GM12878 (cell line): ENCODE results near the gene DGAT2. TPM values are rescaled to one million over a fixed set of nuclear protein-coding genes. Genes with fewer than 3 reads are reported as not detected.

Experiments used
- ATAC-seq: fragments of 200-7000 bp; cut with Tn5 transposase; 3 replicates; pipeline ENCODE4 v1.9.1; 2020; ENCODE audit warnings: mild to moderate bottlenecking, moderate library complexity
- BruUV-seq: library from RNA; stranded (reverse); fragments of 400-500 nt; replicated peaks from 2 replicates; lab custom pipeline; 2021; lab: Mats Ljungman, UMichigan
- CTCF ChIA-PET: fragments of 300-600 bp; sonication (Branson Sonifier 250); formaldehyde crosslinking; extraction: SDS; loops from one replicate; lab custom pipeline; 2021; ENCODE audit warnings: inconsistent platforms; lab: Yijun Ruan, JAX
- POLR2A ChIA-PET: fragments of 350-600 bp; formaldehyde crosslinking; extraction: SDS; loops from one replicate; lab custom pipeline; 2021; ENCODE audit warnings: inconsistent platforms; lab: Charles Lee
- RAD21 ChIA-PET: fragments of 300-600 bp; sonication (Branson Sonifier 250); formaldehyde crosslinking; loops from one replicate; lab custom pipeline; 2023; ENCODE audit warnings: antibody characterized with exemption; ENCODE audit not compliant: unreplicated experiment; lab: Charles Lee
- SMC1A ChIA-PET: fragments of 300-600 bp; sonication (Branson Sonifier 250); formaldehyde crosslinking; loops from one replicate; lab custom pipeline; 2023; ENCODE audit not compliant: unreplicated experiment, uncharacterized antibody; lab: Charles Lee
- DNase-seq: peaks from one replicate; pipeline ENCODE4 v3.0.0-alpha.2; 2011; ENCODE audit warnings: low read depth, low spot score
- FAIRE-seq: peaks from 3 replicates; lab custom pipeline; 2011; peaks lifted over from hg19 to GRCh38; lab: Jason Lieb, UNC
- H2AFZ ChIP-seq: 2 replicates; pipeline ENCODE4 v1.6.0; 2011; ENCODE audit warnings: low read depth, low read length, control low read depth; ENCODE audit not compliant: control insufficient read depth
- H3K27ac ChIP-seq: 2 replicates; pipeline ENCODE4 v1.5.1; 2011; ENCODE audit warnings: control low read depth; ENCODE audit not compliant: control insufficient read depth, insufficient read depth
- H3K27me3 ChIP-seq, 2 experiments: replicated peaks in 1 of 2; 2 replicates each; pipeline versions ENCODE4 v1.6.0 to v1.6.1; 2011; ENCODE audit warnings: low read length in 1 of 2; ENCODE audit not compliant: control insufficient read depth in 2 of 2, insufficient read depth in 2 of 2
- H3K36me3 ChIP-seq, 2 experiments: 2 replicates each; pipeline ENCODE4 v1.5.1; 2011; ENCODE audit warnings: low read length in 1 of 2; ENCODE audit not compliant: control insufficient read depth in 2 of 2, insufficient read depth in 2 of 2
- H3K4me1 ChIP-seq: 2 replicates; pipeline ENCODE4 v1.6.1; 2011; ENCODE audit warnings: mild to moderate bottlenecking, low read length, moderate library complexity, mixed read lengths; ENCODE audit not compliant: control insufficient read depth, insufficient read depth
- H3K4me2 ChIP-seq: 2 replicates; pipeline ENCODE4 v1.6.0; 2011; ENCODE audit warnings: control low read depth; ENCODE audit not compliant: control insufficient read depth, insufficient read depth
- H3K4me3 ChIP-seq: fragments of 200-600 bp; sonication (generic); 2 replicates; pipeline ENCODE4 v1.5.1; 2016
- H3K79me2 ChIP-seq: 2 replicates; pipeline ENCODE4 v1.6.0; 2011; ENCODE audit warnings: low read length; ENCODE audit not compliant: control insufficient read depth, insufficient read depth
- H3K9ac ChIP-seq: 2 replicates; pipeline ENCODE4 v1.8.0; 2011; ENCODE audit warnings: low read length, control low read depth, mixed read lengths; ENCODE audit not compliant: control insufficient read depth, insufficient read depth
- H3K9me3 ChIP-seq: replicated peaks from 3 replicates; pipeline ENCODE4 v1.5.1; 2011; ENCODE audit warnings: mild to moderate bottlenecking, low read length; ENCODE audit not compliant: control insufficient read depth, insufficient read depth
- H4K20me1 ChIP-seq: 2 replicates; pipeline ENCODE4 v1.6.0; 2011; ENCODE audit not compliant: control insufficient read depth, insufficient read depth
- CBFB ChIP-seq: IDR thresholded peaks from 2 replicates; pipeline ENCODE4 v1.6.1; 2016; ENCODE audit warnings: antibody characterized with exemption, low read depth
- IRF4 ChIP-seq: IDR thresholded peaks from 2 replicates; pipeline ENCODE4 v1.6.1; 2011; ENCODE audit warnings: low read depth, low read length
- JUND ChIP-seq: IDR thresholded peaks from 2 replicates; pipeline ENCODE4 v1.6.1; 2012; ENCODE audit warnings: low read depth, mild to moderate bottlenecking, low read length, improper control_type of control experiment, moderate library complexity
- MYC ChIP-seq: IDR thresholded peaks from 2 replicates; pipeline ENCODE4 v1.6.1; 2011; ENCODE audit warnings: mild to moderate bottlenecking, low read length, moderate library complexity, inconsistent platforms; ENCODE audit not compliant: insufficient read depth, insufficient replicate concordance, insufficient read length, severe bottlenecking
- PAX5 ChIP-seq: IDR thresholded peaks from 2 replicates; pipeline ENCODE4 v1.6.1; 2011; ENCODE audit warnings: low read depth, low read length, borderline replicate concordance
- RUNX3 ChIP-seq: IDR thresholded peaks from 2 replicates; pipeline ENCODE4 v1.6.1; 2012; ENCODE audit warnings: low read length, inconsistent platforms
- SMARCA5 ChIP-seq: fragments of 450-650 bp; IDR thresholded peaks from 2 replicates; pipeline ENCODE4 v1.6.1; 2017; ENCODE audit warnings: mild to moderate bottlenecking
- ZNF24 ChIP-seq: fragments of 450-650 bp; IDR thresholded peaks from 2 replicates; pipeline ENCODE4 v1.6.1; 2017; ENCODE audit warnings: antibody characterized with exemption, mild to moderate bottlenecking
- ZNF622 ChIP-seq: fragments of 450-650 bp; IDR thresholded peaks from 2 replicates; pipeline ENCODE4 v1.6.1; 2017; ENCODE audit warnings: mild to moderate bottlenecking, inconsistent platforms
- WGBS: methylation state at CpG from one replicate; pipeline ENCODE4 v1.1.6; 2016; ENCODE audit warnings: low lambda C conversion rate; ENCODE audit not compliant: insufficient replicate concordance, insufficient coverage; ENCODE audit errors: missing lambda C conversion rate; 5-methylcytosine and 5-hydroxymethylcytosine counted together
- in situ Hi-C: fragments of 300-500 bp; cut with MboI; formaldehyde crosslinking; loops from 9 replicates; pipeline ENCODE4 v1.14.3; 2018; ENCODE audit warnings: mixed read lengths
- intact Hi-C: fragments of 100-400 bp; cut with micrococcal nuclease; formaldehyde crosslinking; loops from one replicate; pipeline ENCODE4 v1.14.2; 2022; ENCODE audit not compliant: unreplicated experiment
- polyA plus RNA-seq, 11 experiments: library from polyadenylated mRNA; depleted of rRNA in 4 of 11; unstranded in 6 of 11; stranded (reverse) in 5 of 11; fragments of >200 nt; fragmentation: Nextera tagmentation in 4 of 11; fragmentation: Illumina TruSeq in 1 of 11; extraction: Ambion mirVana in 4 of 11; extraction: Trizol in 1 of 11; gene quantifications; 1 replicate in 1 of 11; 2 replicates in 10 of 11; pipeline versions ENCODE4 v1.2.1 to v1.2.3, GENCODE V29; 2011 to 2016; ENCODE audit warnings: inconsistent platforms in 2 of 11, missing spikeins in 2 of 11, low read depth in 1 of 11
- total RNA-seq, 4 experiments: library from RNA; depleted of rRNA in 3 of 4; stranded (reverse); fragments of >200 nt in 3 of 4; fragmentation: Illumina TruSeq in 1 of 4; extraction: Trizol in 1 of 4; gene quantifications; 2 replicates each; pipeline versions ENCODE4 v1.2.1 to v1.2.3, GENCODE V29; 2013 to 2021
- TF ChIP-seq, protein P1 (sequence below): fragments of 450-650 bp; IDR thresholded peaks from 2 replicates; pipeline ENCODE4 v1.6.1; 2017; ENCODE audit warnings: antibody characterized with exemption, mild to moderate bottlenecking, moderate library complexity

The DGAT2 gene
- total and polyA plus RNA-seq, 10 of the 15 experiments (the other 5 are each of a cell fraction or from before 2014, with no cell fraction given) = 5.1 to 25.9 (median 17.6) TPM

DNA sequence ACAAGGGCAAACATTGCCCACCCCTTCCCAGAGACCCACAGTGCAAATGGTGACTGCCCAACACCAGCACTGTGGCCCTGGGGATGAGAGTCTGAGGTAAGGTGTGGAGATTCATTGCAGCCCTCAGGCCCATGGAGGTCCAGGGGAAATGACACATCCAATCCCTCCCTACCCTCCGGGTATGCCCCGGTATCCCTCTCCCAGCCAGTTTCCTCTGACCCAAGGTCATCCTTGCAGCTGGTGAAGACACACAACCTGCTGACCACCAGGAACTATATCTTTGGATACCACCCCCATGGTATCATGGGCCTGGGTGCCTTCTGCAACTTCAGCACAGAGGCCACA lies 27.5 kb downstream of the DGAT2 start:
- in situ Hi-C loops (no loop called here), intact Hi-C loops (no loop called here)
- DNase-seq (no peak), ATAC-seq (no peak), FAIRE-seq (no peak)
- Histone ChIP-seq H4K20me1 (no peaks in the 10 kb centered on the region), H2AFZ (no peak overlapping the region), H3K36me3 (peaks cover 0 to 10% of the 10 kb centered on the region in 2 experiments; a peak in 2 of 4 replicates), H3K79me2 (no peaks in the 10 kb centered on the region), H3K4me2 (no peak overlapping the region), H3K27ac (no peak overlapping the region), H3K9me3 (no peaks in the 10 kb centered on the region), H3K4me3 (no peak overlapping the region), H3K27me3 (no peaks in the 10 kb centered on the region), H3K4me1 (no peaks in the 10 kb centered on the region), H3K9ac (no peak overlapping the region)
- RAD21 ChIA-PET = interaction anchor here (0.7 kb wide), 1 partner anchor 779 kb away, joined by 3 read pairs; no protein-coding TSS in a partner anchor
- CTCF ChIA-PET = interaction anchor here (1.2 kb wide), 1 partner anchor 356 kb away, joined by 4 read pairs; no protein-coding TSS in a partner anchor
- WGBS = 100% methylated on average over 2 of the region's 2 CpGs
- SMC1A ChIA-PET = interaction anchor here (1.5 kb wide), 1 partner anchor 97 kb away, joined by 3 read pairs; no protein-coding TSS in a partner anchor
- POLR2A ChIA-PET = no interaction called here
- BruUV-seq = no TSS peak
- TF ChIP-seq SMARCA5 (no peak), ZNF24 (no peak)

DNA sequence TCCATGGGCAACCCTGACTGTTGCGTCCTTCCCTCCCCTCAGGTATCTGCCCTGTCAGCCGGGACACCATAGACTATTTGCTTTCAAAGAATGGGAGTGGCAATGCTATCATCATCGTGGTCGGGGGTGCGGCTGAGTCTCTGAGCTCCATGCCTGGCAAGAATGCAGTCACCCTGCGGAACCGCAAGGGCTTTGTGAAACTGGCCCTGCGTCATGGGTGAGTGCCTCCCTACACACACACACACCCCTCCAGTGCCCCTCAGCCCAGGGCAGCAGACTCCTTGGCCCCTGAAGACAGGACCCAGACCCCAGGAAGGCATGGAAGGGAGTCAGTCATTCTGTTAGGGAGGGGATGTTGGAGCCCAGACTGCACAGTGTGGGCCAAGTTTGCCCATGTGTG lies 28.5 kb downstream of the DGAT2 start:
- ChIA-PET SMC1A (no interaction called here), RAD21 (interaction anchor here (0.9 kb wide), 1 partner anchor 18 kb away, joined by 4 read pairs; no protein-coding TSS in a partner anchor), POLR2A (no interaction called here), CTCF (interaction anchor here (1.3 to 2.0 kb wide), 2 partner anchors 10 to 71 kb away, joined by 3 to 5 read pairs; no protein-coding TSS in a partner anchor)
- peak; percentile 98 for ATAC-seq
- H3K27ac ChIP-seq = no peak overlapping the region
- H3K27me3 ChIP-seq = no peaks in the 10 kb centered on the region
- WGBS = 49% methylated on average over 8 of the region's 8 CpGs
- no peak overlapping the region for H3K9ac ChIP-seq
- no peaks in the 10 kb centered on the region for H3K79me2 ChIP-seq
- intact Hi-C loops (no loop called here), in situ Hi-C loops (no loop called here)
- TF ChIP-seq ZNF622 (no peak), MYC (no peak), RUNX3 (0 out of 2 replicates have a peak, but pooled peaks have one; percentile 28), JUND (no peak), IRF4 (no peak), PAX5 (peak; percentile 88), CBFB (no peak)
- TF ChIP-seq, protein P1, sequence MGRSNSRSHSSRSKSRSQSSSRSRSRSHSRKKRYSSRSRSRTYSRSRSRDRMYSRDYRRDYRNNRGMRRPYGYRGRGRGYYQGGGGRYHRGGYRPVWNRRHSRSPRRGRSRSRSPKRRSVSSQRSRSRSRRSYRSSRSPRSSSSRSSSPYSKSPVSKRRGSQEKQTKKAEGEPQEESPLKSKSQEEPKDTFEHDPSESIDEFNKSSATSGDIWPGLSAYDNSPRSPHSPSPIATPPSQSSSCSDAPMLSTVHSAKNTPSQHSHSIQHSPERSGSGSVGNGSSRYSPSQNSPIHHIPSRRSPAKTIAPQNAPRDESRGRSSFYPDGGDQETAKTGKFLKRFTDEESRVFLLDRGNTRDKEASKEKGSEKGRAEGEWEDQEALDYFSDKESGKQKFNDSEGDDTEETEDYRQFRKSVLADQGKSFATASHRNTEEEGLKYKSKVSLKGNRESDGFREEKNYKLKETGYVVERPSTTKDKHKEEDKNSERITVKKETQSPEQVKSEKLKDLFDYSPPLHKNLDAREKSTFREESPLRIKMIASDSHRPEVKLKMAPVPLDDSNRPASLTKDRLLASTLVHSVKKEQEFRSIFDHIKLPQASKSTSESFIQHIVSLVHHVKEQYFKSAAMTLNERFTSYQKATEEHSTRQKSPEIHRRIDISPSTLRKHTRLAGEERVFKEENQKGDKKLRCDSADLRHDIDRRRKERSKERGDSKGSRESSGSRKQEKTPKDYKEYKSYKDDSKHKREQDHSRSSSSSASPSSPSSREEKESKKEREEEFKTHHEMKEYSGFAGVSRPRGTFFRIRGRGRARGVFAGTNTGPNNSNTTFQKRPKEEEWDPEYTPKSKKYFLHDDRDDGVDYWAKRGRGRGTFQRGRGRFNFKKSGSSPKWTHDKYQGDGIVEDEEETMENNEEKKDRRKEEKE = no peak
- H2AFZ ChIP-seq = no peak overlapping the region
- H3K4me1 ChIP-seq = no peaks in the 10 kb centered on the region
- no peak overlapping the region for H3K4me3 ChIP-seq
- H3K4me2 ChIP-seq = no peak overlapping the region
- no peak for DNase-seq
- FAIRE-seq = no peak
- no peaks in the 10 kb centered on the region for H4K20me1 ChIP-seq
- H3K9me3 ChIP-seq = no peaks in the 10 kb centered on the region
- H3K36me3 ChIP-seq = peaks cover 0 to 10% of the 10 kb centered on the region in 2 experiments; a peak in 2 of 4 replicates
- BruUV-seq = no TSS peak
